Adrenal gland (tissue), 5 donors: ENCODE data around the gene SPECC1L.

Experiments used
- CTCF ChIP-seq, 6 experiments: fragments of 450-650 bp in 4 of 6; fragments of 200-600 bp in 2 of 6; sonication (generic) in 1 of 6; IDR thresholded peaks; 1 replicate in 5 of 6; 2 replicates in 1 of 6; pipeline versions ENCODE4 v1.5.1 to v1.8.0; 2016 to 2021; ENCODE audit warnings: antibody characterized with exemption in 6 of 6, mild to moderate bottlenecking in 2 of 6, moderate library complexity in 1 of 6
- POLR2A ChIP-seq, 2 donors: fragments of 450-650 bp; IDR thresholded peaks; one replicate each; pipeline ENCODE4 v1.6.1; 2017; ENCODE audit warnings: antibody characterized with exemption in 2 of 2, mild to moderate bottlenecking in 2 of 2, moderate library complexity in 1 of 2
- donor health status: DM: no; HTN: no; CAD: no.

DNA sequence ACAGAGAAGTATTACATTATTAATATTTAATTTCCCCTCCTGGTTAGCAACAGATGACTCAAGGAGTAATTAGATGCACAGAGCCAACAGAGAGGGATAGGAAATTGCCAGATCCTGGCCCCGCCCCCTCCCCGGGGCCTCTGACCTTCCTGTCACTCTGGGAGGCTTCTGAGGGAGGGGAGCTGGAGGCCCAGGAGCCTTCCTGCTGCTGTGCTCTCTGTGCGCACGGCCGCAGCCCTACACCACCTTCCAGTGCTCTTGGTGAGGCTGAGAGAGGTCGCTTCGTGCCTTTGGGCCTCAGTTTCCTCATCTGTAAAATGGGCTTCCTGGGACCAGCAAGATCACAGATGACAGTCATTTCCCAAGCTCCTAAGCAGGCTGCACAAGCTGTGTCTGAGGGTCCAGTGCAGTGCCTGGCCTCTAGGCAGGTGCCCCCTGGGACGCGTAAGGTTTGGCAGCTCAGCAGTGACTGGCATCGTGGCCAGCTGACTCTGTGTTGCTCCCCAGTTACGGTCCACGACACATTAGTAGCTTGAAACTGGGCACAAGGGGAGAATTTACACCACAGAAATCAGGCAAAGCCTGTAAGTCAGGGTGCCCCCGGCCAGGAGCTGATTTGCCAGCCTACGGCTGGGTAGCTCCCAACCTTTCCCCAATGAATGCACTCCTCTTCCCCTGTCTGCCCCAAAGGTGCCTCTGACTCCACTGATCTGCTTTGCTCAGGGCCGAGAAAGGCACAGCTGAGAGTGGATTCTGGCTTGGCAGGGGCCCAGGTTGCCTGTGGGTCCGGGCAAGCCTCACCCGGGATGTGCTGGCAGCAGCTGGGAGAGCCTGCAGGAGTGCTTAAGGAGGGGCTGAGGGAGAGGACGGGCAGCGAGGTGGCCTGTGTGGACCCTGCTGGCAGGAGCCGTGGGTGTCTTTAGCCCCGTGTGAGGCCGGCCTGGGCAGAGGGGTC, 159.1 kb downstream of the SPECC1L start:
- no peak for TF ChIP-seq POLR2A (IDR thresholded peaks at IDR 0.05)
- TF ChIP-seq CTCF (IDR thresholded peaks at IDR 0.05) = no peak
